M059J (cell line): ENCODE measurements around the gene WWOX. TPM values are rescaled to one million over a fixed set of nuclear protein-coding genes. Genes with fewer than 3 reads are reported as not detected.

ENCODE experiments used
- DNase-seq: peaks from one replicate; pipeline ENCODE4 v3.0.0-alpha.2; 2012; ENCODE audit warnings: low read depth
- total RNA-seq: library from RNA; depleted of rRNA; stranded (reverse); fragments of >200 nt; shearing (Covaris generic); gene quantifications from 2 replicates; pipeline ENCODE4 v1.2.3, GENCODE V29; 2014

Gene WWOX
- total RNA-seq, 1 experiment from 2014 or later = 13.7 TPM

- no peak for DNase-seq
Measured at GRCh38 chr16:78735337-78735736, 635.9 kb downstream of the WWOX start.

- no peak for DNase-seq
Measured at GRCh38 chr16:78737630-78738029, 638.2 kb downstream of the WWOX start.

GRCh38 chr16:78738557-78738956 lies 639.1 kb downstream of the WWOX start:
- no peak for DNase-seq

- DNase-seq = no peak
Measured at GRCh38 chr16:78740269-78740668, 640.8 kb downstream of the WWOX start.

- peak; percentile 14 for DNase-seq
Measured at GRCh38 chr16:78742501-78743283, 643.2 kb downstream of the WWOX start.

- DNase-seq = no peak
Measured at GRCh38 chr16:78743556-78743955, 644.1 kb downstream of the WWOX start.

GRCh38 chr16:78744099-78744498 lies 644.6 kb downstream of the WWOX start:
- DNase-seq = no peak

- DNase-seq = no peak
Measured at GRCh38 chr16:78744796-78745107, 645.3 kb downstream of the WWOX start.

GRCh38 chr16:78745108-78746019 lies 645.9 kb downstream of the WWOX start:
- DNase-seq = no peak

GRCh38 chr16:78746718-78747117 lies 647.3 kb downstream of the WWOX start:
- no peak for DNase-seq

GRCh38 chr16:78748220-78748929 lies 648.9 kb downstream of the WWOX start:
- DNase-seq = no peak

- no peak for DNase-seq
Measured at GRCh38 chr16:78749745-78750268, 650.4 kb downstream of the WWOX start.

GRCh38 chr16:78750611-78751010 lies 651.2 kb downstream of the WWOX start:
- no peak for DNase-seq

GRCh38 chr16:78751601-78752000 lies 652.1 kb downstream of the WWOX start:
- DNase-seq = no peak

GRCh38 chr16:78754713-78755112 lies 655.3 kb downstream of the WWOX start:
- DNase-seq = no peak

- no peak for DNase-seq
Measured at GRCh38 chr16:78755751-78756661, 656.6 kb downstream of the WWOX start.

GRCh38 chr16:78759596-78759995 lies 660.1 kb downstream of the WWOX start:
- DNase-seq = no peak

GRCh38 chr16:78760611-78761010 lies 661.2 kb downstream of the WWOX start:
- DNase-seq = no peak

GRCh38 chr16:78761427-78761826 lies 662.0 kb downstream of the WWOX start:
- no peak for DNase-seq

GRCh38 chr16:78762222-78762621 lies 662.8 kb downstream of the WWOX start:
- DNase-seq = no peak

GRCh38 chr16:78763821-78764440 lies 664.5 kb downstream of the WWOX start:
- DNase-seq = no peak
